ENCODE measurements around the gene RUNX1.

- TF ChIP-seq CTCF (IDR thresholded peaks at IDR 0.05) (no peak), POLR2A (IDR thresholded peaks at IDR 0.05) (no peak), EP300 (IDR thresholded peaks at IDR 0.05) (no peak), POLR2AphosphoS5 (IDR thresholded peaks at IDR 0.05) (no peak)
Measured at GRCh38 chr21:34874684-34875513, 174.2 kb downstream of the RUNX1 start.
